BLaER1 treated with 17β-estradiol and CSF1 and Interleukin-3, amounts not matched to agents 10 nM and 100 nM (cell line): ENCODE measurements around the gene MATN1.

Source experiments
- H3K27ac ChIP-seq, 11 experiments: shearing (Covaris generic); formaldehyde crosslinking; 2 replicates each; pipeline ENCODE4 v1.8.1; 2022
- H3K27me3 ChIP-seq, 11 experiments: shearing (Covaris generic); formaldehyde crosslinking; 2 replicates each; pipeline ENCODE4 v1.8.1; 2022
- H3K36me3 ChIP-seq, 11 experiments: shearing (Covaris generic); formaldehyde crosslinking; 2 replicates each; pipeline ENCODE4 v1.8.1; 2022
- H3K4me1 ChIP-seq, 10 experiments: shearing (Covaris generic); formaldehyde crosslinking; 2 replicates each; pipeline ENCODE4 v1.8.1; 2022
- H3K4me2 ChIP-seq, 11 experiments: shearing (Covaris generic); formaldehyde crosslinking; 2 replicates each; pipeline ENCODE4 v1.8.1; 2022
- H3K4me3 ChIP-seq, 10 experiments: shearing (Covaris generic); formaldehyde crosslinking; 2 replicates each; pipeline ENCODE4 v1.8.1; 2022
- H3K9ac ChIP-seq, 11 experiments: shearing (Covaris generic); formaldehyde crosslinking; 2 replicates each; pipeline ENCODE4 v1.8.1; 2022
- H3K9me3 ChIP-seq, 11 experiments: shearing (Covaris generic); formaldehyde crosslinking; replicated peaks in 1 of 11; 2 replicates each; pipeline ENCODE4 v1.8.1; 2022
- H4K20me1 ChIP-seq, 11 experiments: shearing (Covaris generic); formaldehyde crosslinking; 2 replicates each; pipeline ENCODE4 v1.8.1; 2022
- Cebpa-rat ChIP-seq, 11 experiments: shearing (Covaris generic); IDR thresholded peaks; 2 replicates each; pipeline ENCODE4 v1.8.1; 2022

Gene MATN1

GRCh38 chr1:30743584-30744059, 20.2 kb upstream of the MATN1 start:
- H3K4me1 ChIP-seq, result peaks cover 99 to 100% (median 100%) of the 10 kb centered on the region in 10 experiments
- H3K36me3 ChIP-seq, result peaks cover 79 to 97% (median 89%) of the 10 kb centered on the region in 11 experiments
- peaks cover 99 to 100% (median 100%) of the 10 kb centered on the region in 11 experiments for H4K20me1 ChIP-seq
- H3K4me2 ChIP-seq, result peak overlapping the region; percentile 91 to 98 (median 95)
- peaks cover 0 to 6% (median 0%) of the 10 kb centered on the region in 11 experiments; a peak in 1 of 22 replicates for H3K9me3 ChIP-seq
- no peak for TF ChIP-seq Cebpa-rat (IDR thresholded peaks at IDR 0.05)
- H3K27me3 ChIP-seq, result no peaks in the 10 kb centered on the region
- peak overlapping the region; percentile 4 to 100 (median 99); a peak in 21 of 22 replicates for H3K27ac ChIP-seq
- peak overlapping the region in 7 of 10 experiments; percentile 11 to 45 (median 22); a peak in 7 of 20 replicates for H3K4me3 ChIP-seq
- H3K9ac ChIP-seq, result peak overlapping the region in 10 of 11 experiments; percentile 48 to 99 (median 64); a peak in 17 of 22 replicates

- Histone ChIP-seq H3K4me2 (peak overlapping the region; percentile 91 to 98 (median 95)), H3K9me3 (peaks cover 0 to 10% (median 0%) of the 10 kb centered on the region in 11 experiments; a peak in 1 of 22 replicates), H3K4me3 (peak overlapping the region in 4 of 10 experiments; percentile 27 to 47 (median 42); a peak in 7 of 20 replicates), H3K27me3 (no peaks in the 10 kb centered on the region), H4K20me1 (peaks cover 99 to 100% (median 100%) of the 10 kb centered on the region in 11 experiments), H3K36me3 (peaks cover 79 to 97% (median 89%) of the 10 kb centered on the region in 11 experiments), H3K9ac (peak overlapping the region in 10 of 11 experiments; percentile 33 to 55 (median 48); a peak in 15 of 22 replicates), H3K27ac (peak overlapping the region in 10 of 11 experiments; percentile 20 to 99 (median 58); a peak in 19 of 22 replicates), H3K4me1 (peaks cover 99 to 100% (median 100%) of the 10 kb centered on the region in 10 experiments)
- TF ChIP-seq Cebpa-rat (IDR thresholded peaks at IDR 0.05), result no peak
These were observed 19.7 kb upstream of the MATN1 start for GRCh38 chr1:30742963-30743559.

- Histone ChIP-seq H3K36me3 (peaks cover 79 to 97% (median 89%) of the 10 kb centered on the region in 11 experiments), H4K20me1 (peaks cover 99 to 100% (median 100%) of the 10 kb centered on the region in 11 experiments), H3K4me3 (peak overlapping the region in 6 of 10 experiments; percentile 14 to 47 (median 33); a peak in 7 of 20 replicates), H3K4me2 (peak overlapping the region; percentile 91 to 98 (median 95)), H3K4me1 (peaks cover 98 to 100% (median 100%) of the 10 kb centered on the region in 10 experiments), H3K9me3 (peaks cover 0 to 10% (median 0%) of the 10 kb centered on the region in 11 experiments; a peak in 1 of 22 replicates), H3K9ac (peak overlapping the region; percentile 23 to 58 (median 48); a peak in 18 of 22 replicates), H3K27ac (peak overlapping the region in 10 of 11 experiments; percentile 20 to 99 (median 58); a peak in 20 of 22 replicates), H3K27me3 (no peaks in the 10 kb centered on the region)
- no peak for TF ChIP-seq Cebpa-rat (IDR thresholded peaks at IDR 0.05)
These were observed 19.0 kb upstream of the MATN1 start for GRCh38 chr1:30742300-30742962.

GRCh38 chr1:30741239-30741894, 18.0 kb upstream of the MATN1 start:
- Histone ChIP-seq H3K4me1 (peaks cover 88 to 100% (median 99%) of the 10 kb centered on the region in 10 experiments), H3K9ac (peak overlapping the region; percentile 6 to 58 (median 46); a peak in 19 of 22 replicates), H3K9me3 (peaks cover 0 to 10% (median 0%) of the 10 kb centered on the region in 11 experiments; a peak in 1 of 22 replicates), H3K4me3 (peak overlapping the region; percentile 2 to 47 (median 27); a peak in 11 of 20 replicates), H3K36me3 (peaks cover 82 to 97% (median 89%) of the 10 kb centered on the region in 11 experiments), H3K4me2 (peak overlapping the region; percentile 91 to 98 (median 95)), H3K27ac (peak overlapping the region in 10 of 11 experiments; percentile 20 to 99 (median 58); a peak in 19 of 22 replicates), H4K20me1 (peaks cover 99 to 100% (median 100%) of the 10 kb centered on the region in 11 experiments), H3K27me3 (no peaks in the 10 kb centered on the region)
- no peak for TF ChIP-seq Cebpa-rat (IDR thresholded peaks at IDR 0.05)

- H4K20me1 ChIP-seq, result peaks cover 99 to 100% (median 100%) of the 10 kb centered on the region in 11 experiments
These were observed 17.2 kb upstream of the MATN1 start for GRCh38 chr1:30740251-30741238.

GRCh38 chr1:30739601-30740000, 16.2 kb upstream of the MATN1 start:
- peaks cover 86 to 100% (median 99%) of the 10 kb centered on the region in 10 experiments for H3K4me1 ChIP-seq
- H3K9me3 ChIP-seq, result peaks cover 0 to 10% (median 0%) of the 10 kb centered on the region in 11 experiments; a peak in 1 of 22 replicates
- peak overlapping the region; percentile 46 to 69 (median 63); a peak in 21 of 22 replicates for H3K4me2 ChIP-seq
- no peak for TF ChIP-seq Cebpa-rat (IDR thresholded peaks at IDR 0.05)
- H3K27ac ChIP-seq, result peak overlapping the region in 9 of 11 experiments; percentile 1 to 58 (median 23); a peak in 8 of 22 replicates
- peak overlapping the region in 5 of 11 experiments; percentile 1 to 40 (median 17); a peak in 2 of 22 replicates for H3K9ac ChIP-seq
- H3K36me3 ChIP-seq, result peaks cover 92 to 99% (median 97%) of the 10 kb centered on the region in 11 experiments
- peaks cover 99 to 100% (median 100%) of the 10 kb centered on the region in 11 experiments for H4K20me1 ChIP-seq
- no peak overlapping the region for H3K4me3 ChIP-seq
- no peaks in the 10 kb centered on the region for H3K27me3 ChIP-seq

More at GRCh38 chr1:30740251-30741238, 17.2 kb upstream of the MATN1 start:
- Histone ChIP-seq H3K4me3 (peak overlapping the region in 9 of 10 experiments; percentile 3 to 45 (median 27); a peak in 8 of 20 replicates), H3K4me2 (peak overlapping the region; percentile 91 to 98 (median 95)), H3K9ac (peak overlapping the region; percentile 6 to 58 (median 46); a peak in 14 of 22 replicates), H3K9me3 (peaks cover 0 to 10% (median 0%) of the 10 kb centered on the region in 11 experiments; a peak in 1 of 22 replicates), H3K27me3 (no peaks in the 10 kb centered on the region), H3K36me3 (peaks cover 85 to 97% (median 90%) of the 10 kb centered on the region in 11 experiments), H3K4me1 (peaks cover 87 to 100% (median 99%) of the 10 kb centered on the region in 10 experiments), H3K27ac (peak overlapping the region in 9 of 11 experiments; percentile 20 to 99 (median 60); a peak in 16 of 22 replicates)
- TF ChIP-seq Cebpa-rat (IDR thresholded peaks at IDR 0.05), result no peak
